ENCODE data around the gene CAP1. TPM values are rescaled to one million over a fixed set of nuclear protein-coding genes. Genes with fewer than 3 reads are reported as not detected.
"Not testable (repeated sequence)": the region's sequence is repeated elsewhere in the genome, so short reads cannot be mapped to it uniquely, and the experiment has no call there.

Gene CAP1, protein sequence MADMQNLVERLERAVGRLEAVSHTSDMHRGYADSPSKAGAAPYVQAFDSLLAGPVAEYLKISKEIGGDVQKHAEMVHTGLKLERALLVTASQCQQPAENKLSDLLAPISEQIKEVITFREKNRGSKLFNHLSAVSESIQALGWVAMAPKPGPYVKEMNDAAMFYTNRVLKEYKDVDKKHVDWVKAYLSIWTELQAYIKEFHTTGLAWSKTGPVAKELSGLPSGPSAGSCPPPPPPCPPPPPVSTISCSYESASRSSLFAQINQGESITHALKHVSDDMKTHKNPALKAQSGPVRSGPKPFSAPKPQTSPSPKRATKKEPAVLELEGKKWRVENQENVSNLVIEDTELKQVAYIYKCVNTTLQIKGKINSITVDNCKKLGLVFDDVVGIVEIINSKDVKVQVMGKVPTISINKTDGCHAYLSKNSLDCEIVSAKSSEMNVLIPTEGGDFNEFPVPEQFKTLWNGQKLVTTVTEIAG
- 311 TPM for polyA plus RNA-seq (2012; ENCODE audit: missing spikeins)

DNA sequence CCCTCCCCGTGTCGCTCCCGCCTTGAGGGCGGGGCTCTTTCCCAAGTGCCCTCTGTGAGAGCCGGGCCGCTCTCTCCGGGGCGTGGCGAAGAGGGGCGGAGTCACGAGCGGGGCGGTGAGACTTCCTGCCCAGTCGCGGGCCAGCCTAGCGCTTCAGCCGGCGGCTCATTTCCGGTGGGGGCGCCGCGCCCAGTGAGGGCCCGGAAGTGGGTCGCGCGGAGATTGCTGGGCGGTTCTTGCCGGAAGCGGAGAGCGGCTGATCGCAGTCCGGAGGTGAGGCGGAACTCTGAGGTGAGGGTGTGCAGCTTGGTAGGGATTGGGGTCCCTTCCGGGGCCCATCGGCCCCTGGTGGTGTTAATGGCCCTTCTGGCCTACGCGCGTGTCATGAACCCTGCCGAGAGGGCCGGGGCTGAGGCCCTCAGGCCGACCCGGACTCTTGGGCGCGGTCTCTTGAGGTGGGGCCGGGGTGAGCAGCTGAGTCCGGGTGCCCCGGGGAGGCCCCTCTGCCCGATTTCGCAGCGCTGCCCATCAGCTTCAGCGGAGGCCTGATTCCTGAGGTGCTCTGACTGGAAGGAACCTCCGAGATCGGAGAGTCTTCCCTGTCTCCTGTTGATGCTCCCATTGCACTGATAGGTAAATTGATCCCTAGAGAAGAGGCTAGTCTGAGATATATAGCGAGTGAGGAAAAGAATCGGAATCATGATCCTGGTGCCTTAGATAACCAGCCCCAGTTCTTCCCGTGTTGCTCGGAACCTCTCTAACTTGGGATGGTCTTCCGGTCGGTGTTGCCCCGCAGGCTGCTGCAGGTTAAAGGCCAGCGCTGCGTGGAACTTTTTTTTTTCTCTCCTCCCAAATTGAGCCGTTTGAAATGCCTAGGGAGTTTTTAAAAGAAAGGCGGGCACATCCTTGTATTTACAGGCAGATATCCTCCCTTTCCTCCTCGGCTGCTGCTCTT lies at the start of gene CAP1:
CAP1 (plus strand) TSS at position 219 of the 955 bp plus-strand sequence. CDS start 18,618 bp downstream, outside the sequence.
- peak; percentile 83 for TF ChIP-seq TAF1 (IDR thresholded peaks at IDR 0.05; ENCODE audit: borderline replicate concordance, low read depth, low read length)
- peak; percentile 68; the same call in 1 of the 2 replicates for TF ChIP-seq POLR2AphosphoS5 (IDR thresholded peaks at IDR 0.05; ENCODE audit: low read depth, low read length)
- peak; percentile 58; the same call in 1 of the 2 replicates for TF ChIP-seq POLR2A (IDR thresholded peaks at IDR 0.05; ENCODE audit: low read depth, low read length)
- DNase-seq (ENCODE audit: insufficient read length) (peak; percentile 91), FAIRE-seq (peak; percentile 97)

DNA sequence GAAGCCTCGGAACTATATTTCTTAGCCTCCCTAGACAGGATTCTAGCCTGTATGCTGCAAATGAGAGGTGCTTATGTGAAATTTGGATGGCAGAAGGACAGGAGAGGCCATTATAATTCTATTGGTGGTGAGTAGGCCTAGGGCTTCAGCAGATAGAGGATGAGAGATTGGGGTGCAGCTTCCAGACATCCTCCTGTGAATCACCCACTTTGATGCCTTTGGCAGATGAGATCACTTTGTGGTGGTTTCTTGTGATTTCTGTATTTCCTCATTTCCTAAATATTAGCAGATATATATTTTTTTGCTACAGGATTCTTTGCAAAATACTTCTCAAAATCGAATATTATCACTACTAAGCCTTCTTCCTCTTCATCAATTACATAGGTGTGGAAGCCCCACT lies 48.3 kb upstream of the CAP1 start:
- DNase-seq (ENCODE audit: insufficient read length) (no peak), FAIRE-seq (no peak)
- TF ChIP-seq POLR2AphosphoS5 (IDR thresholded peaks at IDR 0.05; ENCODE audit: low read depth, low read length) (no peak), POLR2A (IDR thresholded peaks at IDR 0.05; ENCODE audit: low read depth, low read length) (no peak), TAF1 (IDR thresholded peaks at IDR 0.05; ENCODE audit: borderline replicate concordance, low read depth, low read length) (no peak)

DNA sequence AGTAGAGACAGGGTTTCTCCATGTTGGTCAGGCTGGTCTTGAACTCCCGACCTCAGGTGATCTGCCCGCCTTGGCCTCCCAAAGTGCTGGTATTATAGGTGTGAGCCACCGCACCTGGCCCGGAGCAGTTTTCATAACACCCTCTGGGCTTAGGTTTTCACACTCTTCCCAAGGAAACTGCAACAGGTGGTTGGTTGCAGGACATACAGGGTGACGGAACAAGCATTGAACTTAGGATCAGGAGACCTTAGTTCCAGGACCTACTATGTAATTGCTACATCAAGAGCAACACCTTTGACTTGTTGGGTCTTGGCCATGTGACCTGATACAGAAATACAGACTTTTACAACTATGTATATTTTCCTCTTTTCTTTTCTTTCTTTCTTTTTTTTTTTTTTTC lies 47.6 kb upstream of the CAP1 start:
- TF ChIP-seq POLR2A (IDR thresholded peaks at IDR 0.05; ENCODE audit: low read depth, low read length) (no peak), POLR2AphosphoS5 (IDR thresholded peaks at IDR 0.05; ENCODE audit: low read depth, low read length) (no peak), TAF1 (IDR thresholded peaks at IDR 0.05; ENCODE audit: borderline replicate concordance, low read depth, low read length) (no peak)
- DNase-seq (ENCODE audit: insufficient read length) (no peak), FAIRE-seq (no peak)

DNA sequence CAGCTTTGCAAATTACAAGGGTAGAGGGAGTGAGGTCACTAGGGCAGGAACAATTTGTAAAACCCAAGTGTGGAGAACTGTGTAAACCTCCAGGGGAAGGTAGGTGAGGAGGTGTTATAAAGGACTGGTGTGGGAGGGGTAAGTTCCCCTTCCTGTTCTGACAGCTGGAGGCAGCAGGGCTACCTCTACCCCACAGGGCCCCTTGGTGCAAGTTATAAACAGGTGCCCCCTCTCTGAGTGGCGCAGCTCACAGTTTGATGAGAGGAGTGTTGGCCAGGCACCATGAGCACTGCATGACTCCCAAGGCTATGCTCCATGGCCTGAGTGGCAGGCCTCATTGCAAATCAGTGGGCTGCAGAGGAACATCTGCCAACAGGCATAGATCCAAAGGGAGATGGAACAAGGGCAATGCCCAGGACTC lies 44.5 kb upstream of the CAP1 start:
- DNase-seq (ENCODE audit: insufficient read length): peak; percentile 47
- TF ChIP-seq POLR2A (IDR thresholded peaks at IDR 0.05; ENCODE audit: low read depth, low read length) (no peak), TAF1 (IDR thresholded peaks at IDR 0.05; ENCODE audit: borderline replicate concordance, low read depth, low read length) (no peak), POLR2AphosphoS5 (IDR thresholded peaks at IDR 0.05; ENCODE audit: low read depth, low read length) (no peak)
- FAIRE-seq: peak; percentile 68

DNA sequence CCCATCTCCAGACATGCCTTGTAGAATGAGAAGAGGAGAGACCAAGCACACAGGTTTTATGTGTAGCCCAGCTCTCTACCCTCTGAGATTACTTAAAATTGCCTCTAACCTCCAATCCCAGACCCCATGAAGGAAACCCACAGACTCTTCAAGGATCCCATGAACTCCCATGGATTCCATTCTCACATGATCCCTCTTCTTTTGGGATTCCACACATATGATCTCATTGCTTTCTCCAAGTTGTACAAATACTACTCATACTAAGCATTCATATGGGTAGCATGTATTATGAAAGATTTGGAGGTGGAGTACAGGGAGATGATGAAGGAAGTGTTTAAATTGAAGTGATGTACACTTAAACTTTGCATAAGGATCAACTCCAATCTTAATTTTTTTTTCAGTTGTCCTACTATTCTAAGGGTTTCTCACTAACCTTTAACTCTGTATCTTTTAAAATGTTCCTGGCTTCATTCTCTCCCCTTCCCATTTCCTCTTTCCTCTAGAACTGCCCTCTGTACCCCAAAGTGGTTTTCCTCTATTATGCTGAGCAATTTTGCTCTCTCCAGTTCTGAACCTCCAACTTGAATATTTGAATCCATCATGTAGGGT lies 44.0 kb upstream of the CAP1 start:
- no peak for FAIRE-seq

DNA sequence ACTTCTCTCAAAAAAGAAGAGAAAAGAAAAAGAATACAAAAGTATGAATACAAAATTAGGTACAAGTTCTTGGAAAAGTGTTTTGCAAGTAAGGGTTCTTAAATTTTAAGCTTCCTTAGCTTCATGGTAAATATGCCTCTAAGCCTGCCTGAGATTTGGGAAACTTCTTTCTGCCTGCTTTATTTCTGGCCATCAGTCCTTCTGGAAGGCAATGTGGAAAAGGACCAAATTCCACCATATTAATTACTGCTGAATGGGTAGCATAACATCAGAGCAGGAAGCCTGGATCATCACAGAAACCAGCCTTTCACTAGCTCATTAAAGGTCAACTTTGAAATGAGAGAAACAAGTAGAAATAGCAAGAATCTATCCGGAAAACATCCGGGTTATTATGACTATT lies 39.1 kb upstream of the CAP1 start:
- DNase-seq (ENCODE audit: insufficient read length) (no peak), FAIRE-seq (no peak)
- no peak for TF ChIP-seq POLR2AphosphoS5 (IDR thresholded peaks at IDR 0.05; ENCODE audit: low read depth, low read length)
- no peak for TF ChIP-seq TAF1 (IDR thresholded peaks at IDR 0.05; ENCODE audit: borderline replicate concordance, low read depth, low read length)
- no peak for TF ChIP-seq POLR2A (IDR thresholded peaks at IDR 0.05; ENCODE audit: low read depth, low read length)

More for the DNA sequence above, 44.0 kb upstream of the CAP1 start:
- DNase-seq (ENCODE audit: insufficient read length): no peak
- TF ChIP-seq POLR2AphosphoS5 (IDR thresholded peaks at IDR 0.05; ENCODE audit: low read depth, low read length) (no peak), POLR2A (IDR thresholded peaks at IDR 0.05; ENCODE audit: low read depth, low read length) (no peak), TAF1 (IDR thresholded peaks at IDR 0.05; ENCODE audit: borderline replicate concordance, low read depth, low read length) (no peak)

DNA sequence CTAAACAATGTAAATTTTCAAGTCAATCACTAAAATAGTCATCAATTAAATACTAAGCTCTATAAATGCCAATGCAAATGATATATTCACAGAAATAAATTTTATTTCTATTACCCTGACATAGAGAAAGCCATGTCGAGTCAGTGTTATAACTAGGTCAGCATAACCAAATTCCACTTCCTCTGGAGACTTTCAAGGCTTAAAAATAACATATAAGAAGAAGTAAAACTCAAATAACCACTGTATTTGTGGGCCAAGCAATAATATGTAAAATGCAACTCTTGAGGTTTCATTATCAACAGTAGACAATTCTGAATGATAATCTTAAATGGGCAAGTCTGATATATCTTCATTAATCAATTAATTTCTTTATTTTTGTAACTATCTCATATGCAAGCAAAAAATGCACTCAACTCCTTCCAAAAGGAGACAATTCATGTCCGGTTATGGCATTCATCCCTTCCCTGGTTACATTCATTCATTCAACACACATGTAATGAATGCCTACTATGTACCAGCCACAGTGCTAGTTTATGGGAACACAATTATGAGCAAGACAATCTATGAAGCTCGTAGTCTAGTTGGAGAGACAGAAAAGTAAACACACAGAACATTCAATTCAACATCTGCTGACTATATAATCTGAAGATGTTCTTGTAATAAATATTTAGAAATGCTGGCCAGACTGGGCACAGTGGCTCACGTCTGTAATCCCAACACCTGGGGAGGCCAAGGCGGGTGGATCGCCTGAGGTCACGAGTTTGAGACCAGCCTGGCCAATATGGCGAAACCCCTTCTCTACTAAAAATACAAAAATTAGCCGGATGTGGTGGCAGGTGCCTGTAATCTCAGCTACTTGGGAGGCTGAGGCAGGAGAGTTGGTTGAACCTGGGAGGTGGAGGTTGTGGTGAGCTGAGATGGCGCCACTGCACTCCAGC lies 37.1 kb upstream of the CAP1 start:
- peak; percentile 25 for DNase-seq (ENCODE audit: insufficient read length)
- FAIRE-seq: peak; percentile 81
- TF ChIP-seq POLR2AphosphoS5 (IDR thresholded peaks at IDR 0.05; ENCODE audit: low read depth, low read length) (no peak), POLR2A (IDR thresholded peaks at IDR 0.05; ENCODE audit: low read depth, low read length) (no peak), TAF1 (IDR thresholded peaks at IDR 0.05; ENCODE audit: borderline replicate concordance, low read depth, low read length) (no peak)

DNA sequence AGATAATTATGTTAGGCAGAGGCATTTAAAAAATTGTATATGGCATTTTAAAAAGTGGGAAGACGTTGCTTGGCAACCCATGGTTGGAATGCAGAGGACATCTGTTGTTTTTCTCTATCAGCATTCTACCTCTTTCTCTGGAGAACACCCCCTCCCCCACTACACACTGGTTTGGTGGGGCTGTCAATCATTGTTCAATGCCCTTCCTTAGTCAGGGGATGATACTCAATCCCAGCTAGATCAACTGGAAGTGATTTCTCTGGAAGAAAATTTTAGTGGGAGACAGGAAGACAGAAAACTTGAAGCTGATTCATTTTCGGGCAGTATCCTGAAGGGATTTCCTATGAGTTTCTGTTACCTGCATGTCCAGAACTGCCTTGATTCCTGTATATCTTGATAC lies 35.7 kb upstream of the CAP1 start:
- DNase-seq (ENCODE audit: insufficient read length) (no peak), FAIRE-seq (no peak)
- TF ChIP-seq POLR2A (IDR thresholded peaks at IDR 0.05; ENCODE audit: low read depth, low read length) (no peak), POLR2AphosphoS5 (IDR thresholded peaks at IDR 0.05; ENCODE audit: low read depth, low read length) (no peak), TAF1 (IDR thresholded peaks at IDR 0.05; ENCODE audit: borderline replicate concordance, low read depth, low read length) (no peak)

DNA sequence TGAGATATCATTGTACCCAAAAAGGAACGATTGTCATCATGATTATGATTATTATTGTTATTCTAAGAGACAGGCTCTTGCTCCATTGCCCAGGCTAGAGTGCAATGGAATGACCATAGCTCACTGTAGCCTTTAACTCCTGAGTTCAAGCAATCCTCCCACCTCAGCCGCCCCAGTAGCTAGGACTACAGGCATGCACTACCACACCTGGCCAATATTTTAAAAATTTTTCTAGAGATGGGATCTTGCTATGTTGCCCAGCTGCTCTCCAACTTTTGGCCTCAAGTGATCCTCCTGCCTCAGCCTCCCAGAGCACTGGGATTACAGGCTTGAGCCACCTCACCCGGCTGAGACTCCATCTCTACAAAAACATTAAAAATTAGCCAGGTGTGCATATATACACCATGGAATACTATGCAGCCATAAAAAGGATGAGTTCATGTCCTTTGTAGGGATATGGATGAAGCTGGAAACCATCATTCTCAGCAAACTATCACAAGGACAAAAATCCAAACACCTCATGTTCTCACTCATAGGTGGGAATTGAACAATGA lies 33.0 kb upstream of the CAP1 start:
- FAIRE-seq; DNase-seq (ENCODE audit: insufficient read length): not testable (repeated sequence)

DNA sequence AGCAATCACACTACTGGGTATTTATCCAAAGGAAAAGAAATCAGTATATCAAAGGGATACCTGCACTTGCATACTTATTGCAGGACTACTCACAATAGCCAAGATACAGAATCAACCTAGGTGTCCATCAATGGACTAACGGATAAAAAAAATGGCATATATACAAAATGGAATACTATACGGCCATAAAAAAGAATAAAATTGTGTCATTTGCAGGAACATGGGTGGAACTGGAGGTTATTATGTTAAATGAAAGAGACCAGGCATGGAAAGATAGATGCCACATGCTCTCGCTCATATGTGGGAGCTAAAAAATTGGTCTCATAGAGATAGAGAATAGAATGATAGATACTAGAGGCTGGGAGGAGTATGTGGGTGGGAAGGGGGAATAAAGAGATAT lies 29.3 kb upstream of the CAP1 start:
- FAIRE-seq (no peak), DNase-seq (ENCODE audit: insufficient read length) (no peak)
- TF ChIP-seq POLR2A (IDR thresholded peaks at IDR 0.05; ENCODE audit: low read depth, low read length) (no peak), POLR2AphosphoS5 (IDR thresholded peaks at IDR 0.05; ENCODE audit: low read depth, low read length) (no peak), TAF1 (IDR thresholded peaks at IDR 0.05; ENCODE audit: borderline replicate concordance, low read depth, low read length) (no peak)
